CD14-positive monocyte (primary cell): ENCODE results near the gene NDUFB10. TPM values are rescaled to one million over a fixed set of nuclear protein-coding genes. Genes with fewer than 3 reads are reported as not detected.
A peak's percentile ranks its signal among the peaks of the same experiment; 100 is the strongest.

Experiments
- DNase-seq, 3 donors: peaks; one replicate each; pipeline ENCODE4 v3.0.0-alpha.2; 2011 to 2022
- H2AFZ ChIP-seq: 2 replicates; pipeline ENCODE4 v1.6.0; 2012; ENCODE audit warnings: mild to moderate bottlenecking, low read depth, low read length, inconsistent platforms; ENCODE audit not compliant: insufficient read depth, poor library complexity, severe bottlenecking
- H3K27ac ChIP-seq, 2 donors: 1 replicate in 1 of 2; 2 replicates in 1 of 2; pipeline ENCODE4 v1.5.1; 2012 to 2013; ENCODE audit warnings: low read length in 2 of 2, control low read depth in 1 of 2, inconsistent platforms in 1 of 2, low read depth in 1 of 2, mild to moderate bottlenecking in 1 of 2
- H3K27me3 ChIP-seq, 2 donors: one replicate each; pipeline versions ENCODE4 v1.6.0 to v1.6.1; 2011 to 2013; ENCODE audit warnings: low read length in 2 of 2; ENCODE audit not compliant: control insufficient read depth in 2 of 2, insufficient read depth in 2 of 2
- H3K36me3 ChIP-seq, 2 donors: replicated peaks in 1 of 2; 1 replicate in 1 of 2; 2 replicates in 1 of 2; pipeline versions ENCODE4 v1.5.1 to v1.6.1; 2012 to 2013; ENCODE audit warnings: low read length in 2 of 2, control low read depth in 1 of 2, inconsistent platforms in 1 of 2, mild to moderate bottlenecking in 1 of 2; ENCODE audit not compliant: insufficient read depth in 2 of 2, control insufficient read depth in 1 of 2
- H3K4me1 ChIP-seq, 2 donors: 1 replicate in 1 of 2; 2 replicates in 1 of 2; pipeline versions ENCODE4 v1.5.1 to v1.6.1; 2012 to 2013; ENCODE audit warnings: low read length in 2 of 2, control low read depth in 1 of 2, inconsistent platforms in 1 of 2, mild to moderate bottlenecking in 1 of 2, moderate library complexity in 1 of 2; ENCODE audit not compliant: insufficient read depth in 2 of 2, control insufficient read depth in 1 of 2
- H3K4me2 ChIP-seq: replicated peaks from 2 replicates; pipeline ENCODE3; 2012; ENCODE audit warnings: low read length, moderate library complexity, mild to moderate bottlenecking; ENCODE audit not compliant: poor library complexity, severe bottlenecking; ENCODE audit errors: extremely low read depth
- H3K4me3 ChIP-seq, 3 experiments: fragments of 200-600 bp in 1 of 3; sonication (generic) in 1 of 3; replicated peaks in 1 of 3; 1 replicate in 2 of 3; 2 replicates in 1 of 3; pipeline ENCODE4 v1.5.1; 2011 to 2013; ENCODE audit warnings: low read length in 3 of 3, mild to moderate bottlenecking in 3 of 3, control low read depth in 2 of 3, low read depth in 2 of 3, inconsistent platforms in 1 of 3, moderate library complexity in 1 of 3
- H3K79me2 ChIP-seq: 2 replicates; pipeline ENCODE4 v1.6.0; 2012; ENCODE audit warnings: mild to moderate bottlenecking, control low read depth, inconsistent platforms, low read length, moderate library complexity; ENCODE audit not compliant: insufficient read depth
- H3K9ac ChIP-seq: 2 replicates; pipeline ENCODE4 v1.6.0; 2017; ENCODE audit warnings: low read length, mild to moderate bottlenecking; ENCODE audit not compliant: insufficient read depth, poor library complexity, severe bottlenecking
- H3K9me3 ChIP-seq, 2 donors: replicated peaks in 1 of 2; 1 replicate in 1 of 2; 2 replicates in 1 of 2; pipeline versions ENCODE4 v1.5.1 to v1.6.1; 2012 to 2013; ENCODE audit warnings: low read length in 2 of 2, control low read depth in 1 of 2; ENCODE audit not compliant: control insufficient read depth in 1 of 2, insufficient read depth in 1 of 2
- H4K20me1 ChIP-seq: 2 replicates; pipeline ENCODE4 v1.6.0; 2012; ENCODE audit warnings: mild to moderate bottlenecking, low read length, control low read depth, moderate library complexity; ENCODE audit not compliant: insufficient read depth
- H3K27ac Mint-ChIP-seq, 7 donors: one replicate each; pipeline ENCODE4 v1.8.0; 2020; ENCODE audit warnings: mild to moderate bottlenecking in 7 of 7, mixed read lengths in 7 of 7, moderate library complexity in 6 of 7, inconsistent platforms in 2 of 7
- H3K27me3 Mint-ChIP-seq, 3 donors: one replicate each; pipeline ENCODE4 v1.8.0; 2021 to 2022; ENCODE audit warnings: low read depth in 3 of 3, mild to moderate bottlenecking in 3 of 3, mixed read lengths in 3 of 3, moderate library complexity in 3 of 3, inconsistent platforms in 1 of 3
- H3K36me3 Mint-ChIP-seq, 2 donors: one replicate each; pipeline ENCODE4 v1.8.0; 2020; ENCODE audit warnings: mixed read lengths in 2 of 2, inconsistent platforms in 1 of 2, mild to moderate bottlenecking in 1 of 2
- H3K4me1 Mint-ChIP-seq: one replicate; pipeline ENCODE4 v1.8.0; 2020; ENCODE audit warnings: mild to moderate bottlenecking, mixed read lengths
- H3K4me3 Mint-ChIP-seq, 2 donors: one replicate each; pipeline ENCODE4 v1.8.0; 2020; ENCODE audit warnings: mild to moderate bottlenecking in 2 of 2, mixed read lengths in 2 of 2, moderate library complexity in 1 of 2
- H3K9me3 Mint-ChIP-seq, 7 donors: one replicate each; pipeline ENCODE4 v1.8.0; 2020 to 2022; ENCODE audit warnings: mixed read lengths in 7 of 7, mild to moderate bottlenecking in 6 of 7, moderate library complexity in 6 of 7, inconsistent platforms in 2 of 7
- WGBS: methylation state at CpG from one replicate; pipeline ENCODE4 v1.1.5; 2013; ENCODE audit warnings: missing lambda C conversion rate; ENCODE audit not compliant: insufficient coverage; 5-methylcytosine and 5-hydroxymethylcytosine counted together
- intact Hi-C, 2 donors: fragments of 100-400 bp; cut with micrococcal nuclease; formaldehyde crosslinking; loops; one replicate each; pipeline versions ENCODE4 v1.15.0 to v1.15.1; 2023
- polyA plus RNA-seq, 3 donors: library from polyadenylated mRNA; depleted of rRNA in 1 of 3; unstranded in 2 of 3; stranded (reverse) in 1 of 3; fragments of 300-500 nt in 2 of 3; fragments of >200 nt in 1 of 3; fragmentation: Illumina TruSeq in 2 of 3; gene quantifications; 1 replicate in 2 of 3; 2 replicates in 1 of 3; pipeline ENCODE4 v1.2.3, GENCODE V29; 2012 to 2021
- TF ChIP-seq, protein P1 (sequence below): fragments of 200-600 bp; IDR thresholded peaks from one replicate; pipeline ENCODE4 v1.8.0; 2022; ENCODE audit warnings: antibody characterized with exemption, mild to moderate bottlenecking

NDUFB10 gene
- polyA plus RNA-seq, 3 donors, result 121 to 215 (median 186) TPM

GRCh38 chr16:1968146-1968953 is 9.0 kb downstream of the NDUFB10 start:
- Histone ChIP-seq H3K4me2 (no peak overlapping the region), H3K79me2 (peaks cover 36% of the 10 kb centered on the region), H3K36me3 (no peaks in the 10 kb centered on the region), H3K27ac (no peak overlapping the region), H3K9me3 (no peaks in the 10 kb centered on the region), H4K20me1 (peaks cover 9% of the 10 kb centered on the region), H3K9ac (no peak overlapping the region), H3K27me3 (no peaks in the 10 kb centered on the region), H3K4me3 (no peak overlapping the region), H2AFZ (no peak overlapping the region), H3K4me1 (peaks cover 34 to 39% of the 10 kb centered on the region in 2 donors)
- DNase-seq, result no peak
- Mint-ChIP-seq H3K4me3 (peak overlapping the region in 1 of 2 donors; percentile 20), H3K36me3 (peaks cover 4 to 6% of the 10 kb centered on the region in 2 donors), H3K9me3 (peaks cover 0 to 2% (median 0%) of the 10 kb centered on the region in 7 donors), H3K27me3 (peaks cover 0 to 2% (median 0%) of the 10 kb centered on the region in 3 donors), H3K4me1 (peaks cover 35% of the 10 kb centered on the region), H3K27ac (no peak overlapping the region)
- WGBS, result 92% methylated on average over 40 of the region's 41 CpGs
- TF ChIP-seq, protein P1, sequence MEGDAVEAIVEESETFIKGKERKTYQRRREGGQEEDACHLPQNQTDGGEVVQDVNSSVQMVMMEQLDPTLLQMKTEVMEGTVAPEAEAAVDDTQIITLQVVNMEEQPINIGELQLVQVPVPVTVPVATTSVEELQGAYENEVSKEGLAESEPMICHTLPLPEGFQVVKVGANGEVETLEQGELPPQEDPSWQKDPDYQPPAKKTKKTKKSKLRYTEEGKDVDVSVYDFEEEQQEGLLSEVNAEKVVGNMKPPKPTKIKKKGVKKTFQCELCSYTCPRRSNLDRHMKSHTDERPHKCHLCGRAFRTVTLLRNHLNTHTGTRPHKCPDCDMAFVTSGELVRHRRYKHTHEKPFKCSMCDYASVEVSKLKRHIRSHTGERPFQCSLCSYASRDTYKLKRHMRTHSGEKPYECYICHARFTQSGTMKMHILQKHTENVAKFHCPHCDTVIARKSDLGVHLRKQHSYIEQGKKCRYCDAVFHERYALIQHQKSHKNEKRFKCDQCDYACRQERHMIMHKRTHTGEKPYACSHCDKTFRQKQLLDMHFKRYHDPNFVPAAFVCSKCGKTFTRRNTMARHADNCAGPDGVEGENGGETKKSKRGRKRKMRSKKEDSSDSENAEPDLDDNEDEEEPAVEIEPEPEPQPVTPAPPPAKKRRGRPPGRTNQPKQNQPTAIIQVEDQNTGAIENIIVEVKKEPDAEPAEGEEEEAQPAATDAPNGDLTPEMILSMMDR, result no peak
- intact Hi-C loops, result no loop called here

DNA sequence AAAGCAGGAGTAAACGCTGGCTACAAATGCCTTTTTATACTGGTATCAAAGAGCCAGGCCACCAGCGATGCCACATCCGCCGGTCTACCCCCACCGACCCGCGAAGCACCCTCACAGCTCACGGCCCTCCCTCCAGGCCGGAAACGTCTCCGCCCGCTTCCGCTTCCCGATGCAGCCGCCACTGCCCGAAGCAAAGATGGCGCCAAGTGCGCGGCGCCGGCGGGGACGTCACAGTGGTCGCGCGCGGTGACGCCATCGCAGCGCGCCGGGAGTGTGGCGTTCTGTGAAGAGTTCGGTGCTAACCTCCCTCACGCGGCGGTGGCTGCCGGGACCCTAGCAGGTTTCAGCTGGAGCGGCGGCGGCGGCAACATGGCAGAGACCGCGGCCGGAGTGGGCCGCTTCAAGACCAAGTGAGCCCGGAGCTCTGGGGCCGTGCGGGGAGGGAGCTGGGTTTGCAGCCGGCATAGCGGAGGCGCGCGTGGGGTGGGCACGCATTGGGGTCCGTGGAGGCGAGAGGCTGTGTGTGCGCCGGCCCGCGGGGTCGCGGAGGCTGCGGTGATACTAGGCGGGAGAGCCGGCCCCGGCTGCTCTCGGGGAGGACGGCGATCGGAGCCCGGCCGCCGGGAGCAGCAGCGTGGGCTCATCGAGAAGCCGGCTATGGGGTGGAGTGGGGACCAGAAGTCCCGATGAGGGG is 12.6 kb downstream of the NDUFB10 start, which contains the start of gene TBL3:
TBL3 (plus strand) TSS at position 258 of the 694 bp plus-strand sequence; CDS start at position 370, 112 bp downstream.
- TF ChIP-seq, protein P1, result no peak
- intact Hi-C loops, result no loop called here
- peaks cover 18 to 20% of the 10 kb centered on the region in 2 donors for H3K4me1 ChIP-seq

More for the DNA sequence above, 12.6 kb downstream of the NDUFB10 start, which contains the start of gene TBL3:
- peak within 1 kb of the TSS; percentile 91 for H3K4me3 Mint-ChIP-seq
- peak within 1 kb of the TSS; percentile 65 to 95 (median 70) for H3K4me3 ChIP-seq
- no peaks in the 10 kb centered on the region for H3K27me3 ChIP-seq
- H4K20me1 ChIP-seq, result no peaks in the 10 kb centered on the region
- WGBS, result under 1% methylated on average over 78 of the region's 78 CpGs
- H3K27me3 Mint-ChIP-seq, result peaks cover 0 to 2% (median 0%) of the 10 kb centered on the region in 3 donors
- H3K9me3 Mint-ChIP-seq, result peaks cover 0 to 2% (median 0%) of the 10 kb centered on the region in 7 donors
- peak within 1 kb of the TSS; percentile 99 for H2AFZ ChIP-seq
- H3K9ac ChIP-seq, result peak within 1 kb of the TSS; percentile 90
- peak; percentile 88 to 94 (median 94) for DNase-seq
- peaks cover 29% of the 10 kb centered on the region in 2 donors for H3K36me3 ChIP-seq
- H3K79me2 ChIP-seq, result peaks cover 11% of the 10 kb centered on the region
- H3K27ac ChIP-seq, result peak within 1 kb of the TSS; percentile 67 to 95
- H3K36me3 Mint-ChIP-seq, result peaks cover 27 to 29% of the 10 kb centered on the region in 2 donors
- H3K4me2 ChIP-seq, result peak within 1 kb of the TSS; percentile 95
- peaks cover 21% of the 10 kb centered on the region for H3K4me1 Mint-ChIP-seq
- H3K27ac Mint-ChIP-seq, result peak within 1 kb of the TSS; percentile 94 to 98 (median 98)
- H3K9me3 ChIP-seq, result no peaks in the 10 kb centered on the region
